Thyroid gland (tissue), 4 donors: ENCODE data around the gene GLYR1.

Experiments
- CTCF ChIP-seq, 6 experiments: fragments of 200-600 bp in 3 of 6; fragments of 450-650 bp in 3 of 6; sonication (generic) in 3 of 6; IDR thresholded peaks; one replicate each; pipeline ENCODE4 v1.5.1; 2016 to 2019; ENCODE audit warnings: antibody characterized with exemption in 6 of 6, mild to moderate bottlenecking in 2 of 6, inconsistent platforms in 1 of 6, moderate library complexity in 1 of 6
- POLR2A ChIP-seq, 2 donors: fragments of 450-650 bp; IDR thresholded peaks; one replicate each; pipeline ENCODE4 v1.6.1; 2017; ENCODE audit warnings: antibody characterized with exemption in 2 of 2, mild to moderate bottlenecking in 2 of 2, moderate library complexity in 1 of 2

GRCh38 chr16:4846901-4847773 lies at the start of gene GLYR1, which contains the start of gene UBN1:
- peak in 1 of 6 experiments; percentile 10 for TF ChIP-seq CTCF (IDR thresholded peaks at IDR 0.05)
- TF ChIP-seq POLR2A (IDR thresholded peaks at IDR 0.05): peak; percentile 81 to 92
